Neural progenitor cell (in vitro differentiated cells): Measurements from ENCODE around the gene UQCC2. TPM values are rescaled to one million over a fixed set of nuclear protein-coding genes. Genes with fewer than 3 reads are reported as not detected.

Source experiments
- DNase-seq: peaks from one replicate; pipeline ENCODE4 v3.0.0-alpha.2; 2016; ENCODE audit warnings: low spot score
- H2AFZ ChIP-seq: fragments of 200-600 bp; sonication (generic); replicated peaks from 2 replicates; pipeline ENCODE4 v1.6.1; 2016; ENCODE audit warnings: antibody characterized with exemption
- H3F3A ChIP-seq: fragments of 200-600 bp; sonication (generic); 2 replicates; pipeline ENCODE4 v1.6.1; 2016; ENCODE audit warnings: antibody characterized with exemption, low read depth
- H3K27ac ChIP-seq: fragments of 200-600 bp; sonication (generic); 2 replicates; pipeline ENCODE4 v1.5.1; 2016; ENCODE audit warnings: mild to moderate bottlenecking
- H3K27me3 ChIP-seq: fragments of 200-600 bp; sonication (generic); 2 replicates; pipeline ENCODE4 v1.6.1; 2016; ENCODE audit warnings: mild to moderate bottlenecking, moderate library complexity
- H3K36me3 ChIP-seq: fragments of 200-600 bp; sonication (generic); 2 replicates; pipeline ENCODE4 v1.5.1; 2016
- H3K4me1 ChIP-seq: fragments of 200-600 bp; sonication (generic); 2 replicates; pipeline ENCODE4 v1.6.1; 2016; ENCODE audit warnings: mixed run types
- H3K4me2 ChIP-seq: fragments of 200-600 bp; sonication (generic); 2 replicates; pipeline ENCODE4 v1.6.1; 2016
- H3K4me3 ChIP-seq: fragments of 200-600 bp; sonication (generic); 2 replicates; pipeline ENCODE4 v1.5.1; 2016
- H3K79me2 ChIP-seq: fragments of 200-600 bp; sonication (generic); 2 replicates; pipeline ENCODE4 v1.6.1; 2016; ENCODE audit warnings: low read depth
- H3K9ac ChIP-seq: fragments of 200-600 bp; sonication (generic); 2 replicates; pipeline ENCODE4 v1.6.1; 2016
- H3K9me3 ChIP-seq: fragments of 200-600 bp; sonication (generic); 2 replicates; pipeline ENCODE4 v1.5.1; 2016; ENCODE audit warnings: low read depth
- H4K20me1 ChIP-seq: fragments of 200-600 bp; sonication (generic); 2 replicates; pipeline ENCODE4 v1.6.1; 2016; ENCODE audit warnings: low read depth
- H3K27ac Mint-ChIP-seq: 3 replicates; pipeline ENCODE4 v1.8.0; 2021; ENCODE audit warnings: mixed read lengths
- H3K27me3 Mint-ChIP-seq: 2 replicates; pipeline ENCODE4 v1.8.0; 2022; ENCODE audit warnings: low read depth, mild to moderate bottlenecking, inconsistent platforms, moderate library complexity, mixed read lengths; ENCODE audit not compliant: insufficient read depth
- H3K36me3 Mint-ChIP-seq: 3 replicates; pipeline ENCODE4 v1.8.0; 2021; ENCODE audit warnings: mixed read lengths
- H3K4me1 Mint-ChIP-seq: 3 replicates; pipeline ENCODE4 v1.8.0; 2021; ENCODE audit warnings: mixed read lengths
- H3K4me3 Mint-ChIP-seq: 3 replicates; pipeline ENCODE4 v1.8.0; 2021; ENCODE audit warnings: mild to moderate bottlenecking, moderate library complexity, mixed read lengths
- H3K9me3 Mint-ChIP-seq: 3 replicates; pipeline ENCODE4 v1.8.0; 2020; ENCODE audit warnings: mixed read lengths
- CTCF ChIP-seq: fragments of 200-600 bp; sonication (generic); IDR thresholded peaks from 2 replicates; pipeline ENCODE4 v1.5.1; 2017; ENCODE audit warnings: antibody characterized with exemption, mild to moderate bottlenecking
- EZH2 ChIP-seq: fragments of 200-600 bp; sonication (generic); IDR thresholded peaks from 2 replicates; pipeline ENCODE4 v1.6.1; 2017; ENCODE audit warnings: antibody characterized with exemption, mild to moderate bottlenecking, moderate library complexity
- EZH2phosphoT487 ChIP-seq: fragments of 200-600 bp; sonication (generic); IDR thresholded peaks from 2 replicates; pipeline ENCODE4 v1.6.1; 2017; ENCODE audit warnings: antibody characterized with exemption
- total RNA-seq: library from RNA; depleted of rRNA; stranded (reverse); fragments of >200 nt; gene quantifications from 2 replicates; pipeline ENCODE4 v1.2.3, GENCODE V29; 2015; ENCODE audit warnings: low replicate concordance

The UQCC2 gene
- total RNA-seq, 1 donor from 2014 or later: 95.9 TPM

- Histone ChIP-seq H3K27ac (no peak overlapping the region), H3F3A (no peaks in the 10 kb centered on the region), H4K20me1 (no peaks in the 10 kb centered on the region), H3K9ac (no peak overlapping the region), H3K4me3 (no peak overlapping the region), H3K4me2 (no peak overlapping the region), H3K79me2 (no peaks in the 10 kb centered on the region), H2AFZ (no peak overlapping the region), H3K4me1 (peaks cover 4% of the 10 kb centered on the region), H3K9me3 (no peaks in the 10 kb centered on the region), H3K27me3 (no peaks in the 10 kb centered on the region), H3K36me3 (no peaks in the 10 kb centered on the region)
- Mint-ChIP-seq H3K4me1 (peaks cover 11% of the 10 kb centered on the region), H3K27me3 (peaks cover 3% of the 10 kb centered on the region), H3K36me3 (no peaks in the 10 kb centered on the region), H3K9me3 (no peaks in the 10 kb centered on the region), H3K4me3 (no peak overlapping the region), H3K27ac (no peak overlapping the region)
- DNase-seq: no peak
- TF ChIP-seq EZH2: no peak
Observed at GRCh38 chr6:33668328-33668727, 43.2 kb downstream of the UQCC2 start.

- Mint-ChIP-seq H3K36me3 (no peaks in the 10 kb centered on the region), H3K4me3 (peak overlapping the region; percentile 24), H3K9me3 (no peaks in the 10 kb centered on the region), H3K27ac (no peak overlapping the region), H3K4me1 (peaks cover 7% of the 10 kb centered on the region), H3K27me3 (peaks cover 3% of the 10 kb centered on the region)
- H3K27me3 ChIP-seq: no peaks in the 10 kb centered on the region
- no peaks in the 10 kb centered on the region for H3F3A ChIP-seq
- no peaks in the 10 kb centered on the region for H3K79me2 ChIP-seq
- no peaks in the 10 kb centered on the region for H3K36me3 ChIP-seq
- H3K4me1 ChIP-seq: no peaks in the 10 kb centered on the region
- H3K9me3 ChIP-seq: no peaks in the 10 kb centered on the region
- H2AFZ ChIP-seq: no peak overlapping the region
- no peak overlapping the region for H3K4me2 ChIP-seq
- no peak overlapping the region for H3K4me3 ChIP-seq
- TF ChIP-seq EZH2phosphoT487 (no peak), EZH2 (no peak), CTCF (no peak)
- H3K9ac ChIP-seq: no peak overlapping the region
- no peaks in the 10 kb centered on the region for H4K20me1 ChIP-seq
- DNase-seq: no peak
- no peak overlapping the region for H3K27ac ChIP-seq
Observed at GRCh38 chr6:33667776-33668175, 43.7 kb downstream of the UQCC2 start.

GRCh38 chr6:33667072-33667471 lies 44.4 kb downstream of the UQCC2 start:
- H3K79me2 ChIP-seq: no peaks in the 10 kb centered on the region
- no peaks in the 10 kb centered on the region for H3K27me3 ChIP-seq
- Mint-ChIP-seq H3K27me3 (no peaks in the 10 kb centered on the region), H3K4me1 (peaks cover 7% of the 10 kb centered on the region), H3K36me3 (no peaks in the 10 kb centered on the region), H3K4me3 (no peak overlapping the region), H3K9me3 (no peaks in the 10 kb centered on the region), H3K27ac (no peak overlapping the region)
- no peak for TF ChIP-seq CTCF
- TF ChIP-seq EZH2: no peak
- no peak for TF ChIP-seq EZH2phosphoT487
- no peak overlapping the region for H3K9ac ChIP-seq
- no peak overlapping the region for H2AFZ ChIP-seq
- no peaks in the 10 kb centered on the region for H3K9me3 ChIP-seq
- no peaks in the 10 kb centered on the region for H4K20me1 ChIP-seq
- no peaks in the 10 kb centered on the region for H3K4me1 ChIP-seq
- no peak overlapping the region for H3K4me2 ChIP-seq
- H3F3A ChIP-seq: no peaks in the 10 kb centered on the region
- H3K4me3 ChIP-seq: no peak overlapping the region
- H3K27ac ChIP-seq: no peak overlapping the region
- no peaks in the 10 kb centered on the region for H3K36me3 ChIP-seq
- no peak for DNase-seq

GRCh38 chr6:33665957-33666356 lies 45.5 kb downstream of the UQCC2 start:
- no peak for TF ChIP-seq EZH2
- TF ChIP-seq EZH2phosphoT487: no peak
- peak; percentile 8 for TF ChIP-seq CTCF
- no peaks in the 10 kb centered on the region for H3K36me3 ChIP-seq

More at GRCh38 chr6:33665957-33666356, 45.5 kb downstream of the UQCC2 start:
- Mint-ChIP-seq H3K4me3 (no peak overlapping the region), H3K9me3 (no peaks in the 10 kb centered on the region), H3K36me3 (no peaks in the 10 kb centered on the region), H3K27ac (no peak overlapping the region), H3K27me3 (no peaks in the 10 kb centered on the region), H3K4me1 (peaks cover 5% of the 10 kb centered on the region)
- Histone ChIP-seq H3K4me3 (no peak overlapping the region), H3K27me3 (no peaks in the 10 kb centered on the region), H2AFZ (no peak overlapping the region), H3K4me2 (no peak overlapping the region), H3F3A (no peaks in the 10 kb centered on the region), H3K27ac (no peak overlapping the region), H3K9ac (no peak overlapping the region), H3K9me3 (no peaks in the 10 kb centered on the region), H3K79me2 (no peaks in the 10 kb centered on the region), H4K20me1 (no peaks in the 10 kb centered on the region), H3K4me1 (no peaks in the 10 kb centered on the region)
- no peak for DNase-seq
